NCI-H146 treated with DMSO at 0.1 percent for 48 hours (cell line): ENCODE measurements around the gene UBASH3A.

ENCODE experiments used
- DNase-seq: peaks from one replicate; lab custom pipeline; 2025; ENCODE audit not compliant: unreplicated experiment; lab: John Stamatoyannopoulos, UW

The UBASH3A gene

DNA sequence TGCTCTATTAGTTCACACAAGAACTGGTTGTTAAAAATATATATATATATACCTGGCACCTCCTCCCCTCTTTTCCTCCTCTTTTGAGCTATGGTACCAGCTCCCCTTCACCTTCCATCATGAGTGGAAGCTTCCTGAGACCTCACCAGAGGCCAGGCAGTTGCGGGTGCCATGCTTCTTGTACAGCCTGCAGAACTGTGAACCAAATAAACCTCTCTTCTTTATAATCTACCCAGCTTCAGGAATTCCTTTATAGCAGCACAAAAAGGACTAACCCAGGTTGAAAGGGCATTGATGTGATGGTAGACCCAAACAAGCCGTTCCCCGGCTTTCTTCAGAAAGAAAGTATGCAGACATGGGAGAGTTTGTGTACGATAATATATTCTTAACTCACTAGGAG is 77.5 kb downstream of the UBASH3A start:
- DNase-seq, result no peak

DNA sequence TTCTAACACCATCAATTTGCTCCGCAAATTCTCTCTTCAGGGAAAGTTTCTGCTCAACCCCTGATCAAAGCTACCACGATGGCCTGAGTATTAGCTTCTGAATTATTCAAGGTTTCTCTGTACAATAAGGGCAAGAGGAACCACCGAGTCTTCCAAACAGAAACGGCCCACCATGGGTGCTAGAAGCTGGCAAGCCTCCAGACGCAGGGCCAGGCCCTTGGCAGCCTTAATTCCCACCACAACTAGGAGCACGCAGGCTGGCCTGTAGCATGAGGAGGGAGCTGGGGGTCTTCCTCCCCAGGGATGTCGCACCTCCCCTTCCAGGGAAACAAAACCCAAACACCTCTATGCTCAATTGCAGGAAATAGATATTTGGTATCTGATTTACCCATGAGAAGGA is 81.3 kb downstream of the UBASH3A start:
- DNase-seq, result no peak

DNA sequence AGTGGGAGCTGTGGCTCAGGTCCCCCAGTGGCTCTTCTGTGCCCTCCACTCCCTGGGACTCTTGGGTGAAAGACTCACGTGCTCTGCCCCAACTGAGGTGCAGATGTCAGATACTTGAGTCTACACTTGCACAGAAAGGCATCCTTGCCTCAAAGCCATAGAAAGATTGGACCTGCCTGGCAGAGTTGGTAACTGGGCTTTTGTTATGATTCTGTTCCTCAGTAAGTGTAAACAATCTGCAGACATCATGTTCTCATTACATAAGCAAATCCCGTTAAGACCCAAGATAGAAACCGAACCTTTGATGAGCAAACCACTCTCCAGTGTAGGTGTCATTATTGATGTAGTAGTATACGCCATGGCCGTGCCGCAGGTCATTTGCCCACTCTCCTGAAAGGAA is 82.4 kb downstream of the UBASH3A start:
- DNase-seq, result no peak

DNA sequence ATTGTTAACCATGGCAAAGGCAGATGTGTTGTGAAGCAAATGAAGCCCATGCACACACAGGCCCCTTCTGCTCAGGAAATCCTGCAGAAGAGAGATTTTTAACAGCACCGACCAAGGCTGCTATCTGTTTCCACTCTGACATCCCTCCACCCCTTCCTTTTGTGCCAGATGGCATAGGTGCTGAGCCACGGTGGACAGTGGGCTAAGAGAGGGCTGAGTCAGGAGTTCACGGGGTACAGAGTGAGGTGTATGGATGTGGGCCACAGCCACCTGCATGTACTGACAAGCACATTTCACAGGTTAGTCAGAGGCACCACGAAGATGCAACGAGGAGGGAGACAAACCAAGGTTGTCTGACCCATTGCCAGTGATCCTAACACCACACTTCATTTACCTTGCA is 82.8 kb downstream of the UBASH3A start:
- DNase-seq, result no peak

- DNase-seq, result no peak
Measured at GRCh38 chr21:42489006-42489563, 85.4 kb downstream of the UBASH3A start.

GRCh38 chr21:42489991-42490390 is 86.3 kb downstream of the UBASH3A start:
- no peak for DNase-seq

- DNase-seq, result no peak
Measured at GRCh38 chr21:42490720-42491119, 87.0 kb downstream of the UBASH3A start.

- DNase-seq, result no peak
Measured at GRCh38 chr21:42491328-42491727, 87.6 kb downstream of the UBASH3A start.

GRCh38 chr21:42492201-42492600 is 88.5 kb downstream of the UBASH3A start:
- no peak for DNase-seq

DNA sequence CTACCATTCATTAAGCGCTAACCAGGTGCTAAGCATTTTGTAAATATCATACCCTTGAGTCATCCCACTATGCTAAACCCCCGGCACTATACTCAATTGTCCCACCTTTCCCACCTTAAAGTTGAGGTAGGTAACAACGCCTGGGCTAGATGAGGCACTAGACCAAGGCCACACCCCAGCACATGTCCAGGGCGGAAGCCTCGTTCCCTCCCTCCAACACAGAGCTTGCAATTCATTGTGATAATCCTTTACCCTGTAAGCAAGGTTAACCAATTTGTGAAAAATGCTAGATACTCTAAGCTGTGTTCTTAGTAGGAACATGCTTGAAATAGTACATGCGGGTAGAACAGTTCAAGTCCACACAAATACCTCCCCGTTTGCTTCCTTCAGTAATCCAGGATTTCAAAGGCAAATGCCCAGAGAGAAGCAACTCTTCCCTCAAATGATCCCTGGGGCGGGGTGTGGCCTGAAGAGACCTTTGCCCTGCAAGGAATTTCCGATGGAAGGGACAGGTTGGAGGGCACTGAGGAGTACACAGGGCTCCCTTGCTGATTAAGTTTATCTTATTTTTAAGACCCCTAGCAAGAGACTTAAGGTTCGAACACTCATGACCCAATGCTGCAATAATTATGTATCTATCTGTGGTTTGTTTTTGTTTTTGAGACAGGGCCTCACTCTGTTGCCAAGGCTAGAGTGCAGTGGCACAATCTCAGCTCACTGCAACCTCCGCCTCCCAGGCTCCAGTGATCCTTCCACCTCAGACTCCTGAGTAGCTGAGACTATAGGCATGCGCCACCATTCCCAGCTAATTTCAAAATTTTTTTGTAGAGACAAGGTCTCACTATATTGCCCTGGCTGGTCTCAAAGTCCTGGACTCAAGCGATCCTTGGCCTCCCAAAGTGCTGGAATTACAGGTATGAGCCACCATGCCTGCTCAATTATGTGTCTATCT is 89.7 kb downstream of the UBASH3A start:
- DNase-seq, result no peak

- no peak for DNase-seq
Measured at GRCh38 chr21:42495027-42495426, 91.3 kb downstream of the UBASH3A start.

- DNase-seq, result no peak
Measured at GRCh38 chr21:42495765-42496119, 92.0 kb downstream of the UBASH3A start.

GRCh38 chr21:42496120-42496838 is 92.6 kb downstream of the UBASH3A start, which contains the start of gene RSPH1:
Gene RSPH1, minus strand, starts transcription at chr21:42496224. Its CDS starts 38 bp downstream, at chr21:42496186.
- peak; percentile 93 for DNase-seq

GRCh38 chr21:42496839-42497202 is 93.1 kb downstream of the UBASH3A start:
- DNase-seq, result peak; percentile 24
